Esophagus muscularis mucosa (tissue), 4 donors: ENCODE data around the gene SEC14L2. TPM values are rescaled to one million over a fixed set of nuclear protein-coding genes. Genes with fewer than 3 reads are reported as not detected.

ENCODE experiments used
- DNase-seq: peaks from one replicate; pipeline ENCODE4 v3.0.0-alpha.2; 2017; ENCODE audit errors: extremely low spot score
- H3K27ac ChIP-seq, 4 donors: fragments of 200-600 bp; sonication (generic); replicated peaks in 1 of 4; 1 replicate in 3 of 4; 2 replicates in 1 of 4; pipeline ENCODE4 v1.5.1; 2016 to 2019; ENCODE audit warnings: mild to moderate bottlenecking in 1 of 4
- H3K27me3 ChIP-seq, 4 donors: fragments of 200-600 bp; sonication (generic); one replicate each; pipeline versions ENCODE4 v1.5.1 to v1.6.0; 2016 to 2019
- H3K36me3 ChIP-seq, 4 donors: fragments of 200-600 bp; sonication (generic); one replicate each; pipeline ENCODE4 v1.5.1; 2016 to 2019
- H3K4me1 ChIP-seq, 4 donors: fragments of 200-600 bp; sonication (generic); one replicate each; pipeline ENCODE4 v1.5.1; 2016 to 2019
- H3K4me3 ChIP-seq, 4 donors: fragments of 200-600 bp; sonication (generic); 1 replicate in 2 of 4; 2 replicates in 2 of 4; pipeline ENCODE4 v1.5.1; 2016 to 2019; ENCODE audit warnings: mild to moderate bottlenecking in 4 of 4, moderate library complexity in 1 of 4
- H3K9me3 ChIP-seq, 4 donors: fragments of 200-600 bp; sonication (generic); 1 replicate in 3 of 4; 2 replicates in 1 of 4; pipeline ENCODE4 v1.5.1; 2016 to 2019
- CTCF ChIP-seq, 3 experiments: fragments of 200-600 bp in 2 of 3; fragments of 450-650 bp in 1 of 3; sonication (generic) in 2 of 3; IDR thresholded peaks; one replicate each; pipeline ENCODE4 v1.5.1; 2017 to 2019; ENCODE audit warnings: antibody characterized with exemption in 3 of 3, mild to moderate bottlenecking in 2 of 3, moderate library complexity in 1 of 3
- EP300 ChIP-seq: sonication (generic); formaldehyde crosslinking; IDR thresholded peaks from one replicate; pipeline ENCODE4 v1.6.1; 2017; ENCODE audit warnings: antibody characterized with exemption
- POLR2A ChIP-seq: fragments of 450-650 bp; IDR thresholded peaks from one replicate; pipeline ENCODE4 v1.6.1; 2017; ENCODE audit warnings: antibody characterized with exemption, moderate library complexity, mild to moderate bottlenecking, low read depth
- POLR2AphosphoS5 ChIP-seq, 2 donors: sonication (generic); formaldehyde crosslinking; IDR thresholded peaks; one replicate each; pipeline ENCODE4 v1.6.1; 2017; ENCODE audit warnings: antibody characterized with exemption in 2 of 2
- WGBS: methylation state at CpG from one replicate; pipeline ENCODE4 v1.1.5; 2018; 5-methylcytosine and 5-hydroxymethylcytosine counted together
- intact Hi-C: fragments of 100-400 bp; cut with DNase I; formaldehyde crosslinking; loops from one replicate; pipeline ENCODE4 v1.15.1; 2023
- total RNA-seq, 4 donors: library from RNA; depleted of rRNA; stranded (reverse); fragments of >200 nt; gene quantifications; one replicate each; pipeline versions ENCODE4 v1.1.0 to v1.2.1, GENCODE V29; 2016

The SEC14L2 gene
- total RNA-seq, 4 donors from 2014 or later = 3.3 to 16.7 (median 8.5) TPM

- no peak for DNase-seq
- Histone ChIP-seq H3K27ac (no peak overlapping the region), H3K36me3 (peaks cover 53 to 77% (median 67%) of the 10 kb centered on the region in 4 donors), H3K9me3 (no peaks in the 10 kb centered on the region), H3K27me3 (no peaks in the 10 kb centered on the region), H3K4me3 (no peak overlapping the region), H3K4me1 (peaks cover 28 to 82% (median 71%) of the 10 kb centered on the region in 4 donors)
- TF ChIP-seq CTCF (IDR thresholded peaks at IDR 0.05) = no peak
- TF ChIP-seq POLR2A = no peak
- no peak for TF ChIP-seq EP300
- TF ChIP-seq POLR2AphosphoS5 (IDR thresholded peaks at IDR 0.05) = no peak
- 86% methylated on average over 3 of the region's 3 CpGs for WGBS
- intact Hi-C loops = no loop called here
Observed at GRCh38 chr22:30351226-30351625, 45.6 kb upstream of the SEC14L2 start.

- no peak for TF ChIP-seq POLR2A
- TF ChIP-seq POLR2AphosphoS5 (IDR thresholded peaks at IDR 0.05) = no peak
- no peak for TF ChIP-seq CTCF (IDR thresholded peaks at IDR 0.05)
- TF ChIP-seq EP300 = no peak
- Histone ChIP-seq H3K27ac (no peak overlapping the region), H3K4me1 (peaks cover 33 to 67% (median 63%) of the 10 kb centered on the region in 4 donors), H3K4me3 (peak overlapping the region in 1 of 4 donors; percentile 81), H3K36me3 (peaks cover 30 to 43% (median 33%) of the 10 kb centered on the region in 4 donors), H3K9me3 (no peaks in the 10 kb centered on the region), H3K27me3 (no peaks in the 10 kb centered on the region)
- intact Hi-C loops = no loop called here
- WGBS = 77% methylated on average over 5 of the region's 5 CpGs
- DNase-seq = no peak
Observed at GRCh38 chr22:30354644-30355043, 42.2 kb upstream of the SEC14L2 start.

- intact Hi-C loops = no loop called here
- Histone ChIP-seq H3K4me1 (peaks cover 30 to 56% (median 48%) of the 10 kb centered on the region in 4 donors), H3K36me3 (peaks cover 13 to 23% (median 14%) of the 10 kb centered on the region in 4 donors), H3K27me3 (no peaks in the 10 kb centered on the region), H3K27ac (peak within 1 kb of the TSS; percentile 94 to 97 (median 96)), H3K9me3 (no peaks in the 10 kb centered on the region), H3K4me3 (peak within 1 kb of the TSS; percentile 75 to 82 (median 81))
- TF ChIP-seq POLR2A = peak; percentile 82
- TF ChIP-seq EP300 = peak; percentile 28
- peak in 1 of 3 experiments; percentile 20 for TF ChIP-seq CTCF (IDR thresholded peaks at IDR 0.05)
- TF ChIP-seq POLR2AphosphoS5 (IDR thresholded peaks at IDR 0.05) = peak; percentile 95 to 98
- DNase-seq = peak; percentile 96
- 0% methylated on average over 10 of the region's 91 CpGs for WGBS
Observed at GRCh38 chr22:30356449-30357235, 40.2 kb upstream of the SEC14L2 start, which contains the start of the genes CCDC157 and SF3A1. TSS of gene CCDC157 (plus strand) at chr22:30357007. CDS start at chr22:30366001, 8,994 bp downstream. TSS of gene SF3A1 (minus strand) at chr22:30356894. CDS start at chr22:30356792, 102 bp downstream.

- no peak for DNase-seq
- H3K4me1 ChIP-seq = peaks cover 30 to 50% (median 48%) of the 10 kb centered on the region in 4 donors
- intact Hi-C loops = no loop called here
- H3K9me3 ChIP-seq = no peaks in the 10 kb centered on the region
- TF ChIP-seq CTCF (IDR thresholded peaks at IDR 0.05) = no peak
- TF ChIP-seq POLR2AphosphoS5 (IDR thresholded peaks at IDR 0.05) = no peak
- TF ChIP-seq POLR2A = no peak
- TF ChIP-seq EP300 = no peak
- H3K36me3 ChIP-seq = peaks cover 7 to 17% (median 8%) of the 10 kb centered on the region in 4 donors
- peak overlapping the region; percentile 94 to 97 (median 96) for H3K27ac ChIP-seq
- 1% methylated on average over 9 of the region's 9 CpGs for WGBS
- H3K4me3 ChIP-seq = peak overlapping the region; percentile 75 to 82 (median 81)
- no peaks in the 10 kb centered on the region for H3K27me3 ChIP-seq
Observed at GRCh38 chr22:30357236-30357570, 39.6 kb upstream of the SEC14L2 start.
